Neural crest cell (in vitro differentiated cells): ENCODE data around the gene AKIRIN1. TPM values are rescaled to one million over a fixed set of nuclear protein-coding genes. Genes with fewer than 3 reads are reported as not detected.

Experiments used
- DNase-seq: peaks from one replicate; pipeline ENCODE4 v3.0.0; 2021; ENCODE audit warnings: low read depth, mixed read lengths, low spot score
- H3K27ac Mint-ChIP-seq: one replicate; pipeline ENCODE4 v1.8.0; 2021; ENCODE audit warnings: mild to moderate bottlenecking, mixed read lengths; ENCODE audit not compliant: unreplicated experiment
- H3K27me3 Mint-ChIP-seq: 2 replicates; pipeline ENCODE4 v1.8.0; 2021; ENCODE audit warnings: low read depth, mild to moderate bottlenecking, mixed read lengths
- H3K36me3 Mint-ChIP-seq: 2 replicates; pipeline ENCODE4 v1.8.0; 2021; ENCODE audit warnings: low read depth, mild to moderate bottlenecking, mixed read lengths
- H3K4me1 Mint-ChIP-seq: 2 replicates; pipeline ENCODE4 v1.8.0; 2021; ENCODE audit warnings: mixed read lengths
- H3K4me3 Mint-ChIP-seq: one replicate; pipeline ENCODE4 v1.8.0; 2021; ENCODE audit warnings: mild to moderate bottlenecking, mixed read lengths
- H3K9me3 Mint-ChIP-seq: 2 replicates; pipeline ENCODE4 v1.8.0; 2021; ENCODE audit warnings: mixed read lengths
- CTCF ChIP-seq: fragments of 200-600 bp; sonication (generic); conservative IDR thresholded peaks from 2 replicates; pipeline ENCODE4 v1.5.0; 2021; ENCODE audit warnings: antibody characterized with exemption, mild to moderate bottlenecking
- total RNA-seq: library from RNA; stranded (reverse); gene quantifications from 2 replicates; pipeline ENCODE4 v1.2.1, GENCODE V29; 2021

The AKIRIN1 gene
- total RNA-seq, 1 donor from 2014 or later = 93.3 TPM

GRCh38 chr1:38991638-38992411 is 749 bp downstream of the AKIRIN1 start:
- Mint-ChIP-seq H3K4me1 (peaks cover 46% of the 10 kb centered on the region), H3K27ac (peak overlapping the region; percentile 36), H3K36me3 (peaks cover 5% of the 10 kb centered on the region), H3K4me3 (peak overlapping the region; percentile 86), H3K27me3 (no peaks in the 10 kb centered on the region), H3K9me3 (no peaks in the 10 kb centered on the region)
- no peak for TF ChIP-seq CTCF
- DNase-seq = peak; percentile 20

GRCh38 chr1:38992412-38993111 is 1.5 kb downstream of the AKIRIN1 start:
- DNase-seq = no peak
- Mint-ChIP-seq H3K27me3 (no peaks in the 10 kb centered on the region), H3K36me3 (peaks cover 5% of the 10 kb centered on the region), H3K4me3 (peak overlapping the region; percentile 86), H3K9me3 (no peaks in the 10 kb centered on the region), H3K27ac (peak overlapping the region; percentile 36), H3K4me1 (peaks cover 52% of the 10 kb centered on the region)
- no peak for TF ChIP-seq CTCF

GRCh38 chr1:38994196-38994595 is 3.1 kb downstream of the AKIRIN1 start:
- Mint-ChIP-seq H3K9me3 (no peaks in the 10 kb centered on the region), H3K27me3 (no peaks in the 10 kb centered on the region), H3K4me1 (peaks cover 56% of the 10 kb centered on the region), H3K4me3 (peak overlapping the region; percentile 80), H3K27ac (no peak overlapping the region), H3K36me3 (peaks cover 9% of the 10 kb centered on the region)
- TF ChIP-seq CTCF = no peak
- no peak for DNase-seq

GRCh38 chr1:38997034-38997900 is 6.2 kb downstream of the AKIRIN1 start:
- Mint-ChIP-seq H3K9me3 (no peaks in the 10 kb centered on the region), H3K4me1 (peaks cover 36% of the 10 kb centered on the region), H3K27me3 (no peaks in the 10 kb centered on the region), H3K27ac (no peak overlapping the region), H3K36me3 (peaks cover 15% of the 10 kb centered on the region), H3K4me3 (peak overlapping the region; percentile 35)
- TF ChIP-seq CTCF = no peak
- no peak for DNase-seq

GRCh38 chr1:38997901-38998190 is 6.8 kb downstream of the AKIRIN1 start:
- no peak for DNase-seq
- Mint-ChIP-seq H3K36me3 (peaks cover 17% of the 10 kb centered on the region), H3K9me3 (no peaks in the 10 kb centered on the region), H3K4me1 (peaks cover 31% of the 10 kb centered on the region), H3K27ac (no peak overlapping the region), H3K4me3 (no peak overlapping the region), H3K27me3 (no peaks in the 10 kb centered on the region)
- TF ChIP-seq CTCF = no peak
